Measurements from ENCODE around the gene CLEC20A.
A peak's percentile ranks its signal among the peaks of the same experiment; 100 is the strongest.

CLEC20A gene

GRCh38 chr1:178536844-178537371 lies 40.1 kb upstream of the CLEC20A start:
- no peaks in the 10 kb centered on the region for H3K9me3 ChIP-seq (ENCODE audit: control insufficient read depth, low read length)
- no peaks in the 10 kb centered on the region for H3K36me3 ChIP-seq (ENCODE audit: control insufficient read depth, insufficient read depth, low read length)
- no peaks in the 10 kb centered on the region for H3K27me3 ChIP-seq (ENCODE audit: control insufficient read depth, insufficient read depth, low read length)
- peak overlapping the region; percentile 51 for H3K9ac ChIP-seq (ENCODE audit: low read length)
- peaks cover 58% of the 10 kb centered on the region for H3K4me1 ChIP-seq (ENCODE audit: control insufficient read depth, insufficient read depth, low read length)
- H3K4me3 ChIP-seq (ENCODE audit: low read length) = no peak overlapping the region

- Histone ChIP-seq H3K4me3 (ENCODE audit: low read length) (no peak overlapping the region), H3K9ac (ENCODE audit: low read length) (no peak overlapping the region)
These were observed 39.6 kb upstream of the CLEC20A start for GRCh38 chr1:178536329-178536728.

GRCh38 chr1:178534137-178534868 lies 37.5 kb upstream of the CLEC20A start:
- Histone ChIP-seq H3K9me3 (ENCODE audit: control insufficient read depth, low read length) (no peaks in the 10 kb centered on the region), H3K27me3 (ENCODE audit: control insufficient read depth, insufficient read depth, low read length) (no peaks in the 10 kb centered on the region), H3K36me3 (ENCODE audit: control insufficient read depth, insufficient read depth, low read length) (no peaks in the 10 kb centered on the region), H3K9ac (ENCODE audit: low read length) (no peak overlapping the region), H3K4me1 (ENCODE audit: control insufficient read depth, insufficient read depth, low read length) (peaks cover 57% of the 10 kb centered on the region), H3K4me3 (ENCODE audit: low read length) (no peak overlapping the region)

More at GRCh38 chr1:178536329-178536728, 39.6 kb upstream of the CLEC20A start:
- H3K4me1 ChIP-seq (ENCODE audit: control insufficient read depth, insufficient read depth, low read length) = peaks cover 62% of the 10 kb centered on the region
- H3K36me3 ChIP-seq (ENCODE audit: control insufficient read depth, insufficient read depth, low read length) = no peaks in the 10 kb centered on the region
- no peaks in the 10 kb centered on the region for H3K9me3 ChIP-seq (ENCODE audit: control insufficient read depth, low read length)
- no peaks in the 10 kb centered on the region for H3K27me3 ChIP-seq (ENCODE audit: control insufficient read depth, insufficient read depth, low read length)

GRCh38 chr1:178533121-178533946 lies 36.6 kb upstream of the CLEC20A start:
- Histone ChIP-seq H3K4me1 (ENCODE audit: control insufficient read depth, insufficient read depth, low read length) (peaks cover 50% of the 10 kb centered on the region), H3K4me3 (ENCODE audit: low read length) (no peak overlapping the region), H3K27me3 (ENCODE audit: control insufficient read depth, insufficient read depth, low read length) (no peaks in the 10 kb centered on the region), H3K36me3 (ENCODE audit: control insufficient read depth, insufficient read depth, low read length) (no peaks in the 10 kb centered on the region), H3K9ac (ENCODE audit: low read length) (no peak overlapping the region), H3K9me3 (ENCODE audit: control insufficient read depth, low read length) (no peaks in the 10 kb centered on the region)

- H3K4me3 ChIP-seq (ENCODE audit: low read length) = no peak overlapping the region
- no peaks in the 10 kb centered on the region for H3K27me3 ChIP-seq (ENCODE audit: control insufficient read depth, insufficient read depth, low read length)
- H3K9ac ChIP-seq (ENCODE audit: low read length) = peak overlapping the region; percentile 42
- H3K4me1 ChIP-seq (ENCODE audit: control insufficient read depth, insufficient read depth, low read length) = peaks cover 40% of the 10 kb centered on the region
- no peaks in the 10 kb centered on the region for H3K9me3 ChIP-seq (ENCODE audit: control insufficient read depth, low read length)
- no peaks in the 10 kb centered on the region for H3K36me3 ChIP-seq (ENCODE audit: control insufficient read depth, insufficient read depth, low read length)
These were observed 35.6 kb upstream of the CLEC20A start for GRCh38 chr1:178532392-178532791.

DNA sequence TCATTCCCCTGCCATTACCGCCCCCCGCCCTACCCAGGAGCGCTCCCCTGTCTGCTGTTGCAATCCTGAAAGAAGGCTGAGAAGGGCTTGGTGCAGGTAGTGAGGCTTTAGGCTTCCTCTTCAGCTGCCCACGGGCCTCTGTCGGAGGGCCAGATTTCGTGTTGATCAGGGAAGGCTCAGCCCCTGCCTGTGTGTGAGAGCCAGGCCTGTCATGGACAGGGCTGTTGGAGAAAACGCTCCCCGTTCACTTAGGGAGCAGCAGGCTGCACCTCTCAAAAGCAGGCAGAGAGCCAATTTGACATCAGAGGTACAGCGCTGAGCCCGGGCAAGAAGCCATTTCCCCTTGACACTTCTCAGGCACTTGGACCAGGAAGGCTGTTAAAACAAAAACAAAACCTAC lies 35.1 kb upstream of the CLEC20A start:
- no peak overlapping the region for H3K4me3 ChIP-seq (ENCODE audit: low read length)
- peak overlapping the region; percentile 42 for H3K9ac ChIP-seq (ENCODE audit: low read length)

DNA sequence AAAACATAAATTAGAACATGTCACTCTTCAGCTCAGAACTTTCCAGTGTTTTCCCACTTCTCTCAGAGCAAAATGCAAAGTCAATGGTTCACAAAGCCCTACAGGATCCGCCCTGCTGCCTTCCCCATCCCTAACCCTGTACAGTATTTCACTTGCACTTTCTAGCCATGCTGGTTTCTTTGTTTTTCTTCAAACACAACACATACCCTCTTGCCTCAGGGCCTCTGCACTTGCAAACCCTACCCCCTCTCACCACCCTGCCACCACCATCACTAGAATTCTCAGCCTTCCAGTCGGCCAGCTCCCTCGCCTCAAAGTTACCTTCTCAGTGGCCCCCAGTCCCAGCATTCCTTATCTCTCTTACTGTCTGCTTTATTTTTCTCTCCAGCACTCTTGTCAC lies 33.7 kb upstream of the CLEC20A start:
- Histone ChIP-seq H3K9me3 (ENCODE audit: control insufficient read depth, low read length) (no peaks in the 10 kb centered on the region), H3K27me3 (ENCODE audit: control insufficient read depth, insufficient read depth, low read length) (no peaks in the 10 kb centered on the region), H3K4me3 (ENCODE audit: low read length) (no peak overlapping the region), H3K4me1 (ENCODE audit: control insufficient read depth, insufficient read depth, low read length) (peaks cover 26% of the 10 kb centered on the region), H3K36me3 (ENCODE audit: control insufficient read depth, insufficient read depth, low read length) (no peaks in the 10 kb centered on the region), H3K9ac (ENCODE audit: low read length) (no peak overlapping the region)

More for the DNA sequence above, 35.1 kb upstream of the CLEC20A start:
- no peaks in the 10 kb centered on the region for H3K27me3 ChIP-seq (ENCODE audit: control insufficient read depth, insufficient read depth, low read length)
- H3K9me3 ChIP-seq (ENCODE audit: control insufficient read depth, low read length) = no peaks in the 10 kb centered on the region
- H3K4me1 ChIP-seq (ENCODE audit: control insufficient read depth, insufficient read depth, low read length) = peaks cover 35% of the 10 kb centered on the region
- no peaks in the 10 kb centered on the region for H3K36me3 ChIP-seq (ENCODE audit: control insufficient read depth, insufficient read depth, low read length)

DNA sequence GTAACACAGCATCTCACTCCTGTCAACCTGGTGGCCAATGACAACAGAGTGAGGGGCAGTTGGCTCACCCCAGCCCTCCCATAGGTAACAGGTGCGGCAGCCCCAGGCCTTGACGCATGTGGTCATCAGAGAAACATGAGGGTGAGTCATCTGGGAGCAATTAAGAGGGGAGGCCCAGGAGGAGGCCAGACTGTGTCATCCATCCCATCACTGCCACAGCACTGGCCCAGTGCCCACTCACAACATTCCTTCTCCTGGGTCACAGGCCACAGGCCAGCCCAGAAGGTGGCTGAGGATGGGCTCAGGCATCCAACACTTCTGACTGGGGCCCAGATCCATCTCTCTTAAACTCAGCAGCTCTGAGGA lies 33.3 kb upstream of the CLEC20A start:
- H3K4me1 ChIP-seq (ENCODE audit: control insufficient read depth, insufficient read depth, low read length) = peaks cover 26% of the 10 kb centered on the region
- no peaks in the 10 kb centered on the region for H3K9me3 ChIP-seq (ENCODE audit: control insufficient read depth, low read length)
- no peaks in the 10 kb centered on the region for H3K27me3 ChIP-seq (ENCODE audit: control insufficient read depth, insufficient read depth, low read length)
- no peaks in the 10 kb centered on the region for H3K36me3 ChIP-seq (ENCODE audit: control insufficient read depth, insufficient read depth, low read length)
- H3K9ac ChIP-seq (ENCODE audit: low read length) = no peak overlapping the region
- H3K4me3 ChIP-seq (ENCODE audit: low read length) = no peak overlapping the region

GRCh38 chr1:178529364-178530036 lies 32.7 kb upstream of the CLEC20A start:
- Histone ChIP-seq H3K9me3 (ENCODE audit: control insufficient read depth, low read length) (no peaks in the 10 kb centered on the region), H3K4me1 (ENCODE audit: control insufficient read depth, insufficient read depth, low read length) (peaks cover 26% of the 10 kb centered on the region), H3K27me3 (ENCODE audit: control insufficient read depth, insufficient read depth, low read length) (no peaks in the 10 kb centered on the region), H3K4me3 (ENCODE audit: low read length) (no peak overlapping the region), H3K36me3 (ENCODE audit: control insufficient read depth, insufficient read depth, low read length) (no peaks in the 10 kb centered on the region), H3K9ac (ENCODE audit: low read length) (no peak overlapping the region)

DNA sequence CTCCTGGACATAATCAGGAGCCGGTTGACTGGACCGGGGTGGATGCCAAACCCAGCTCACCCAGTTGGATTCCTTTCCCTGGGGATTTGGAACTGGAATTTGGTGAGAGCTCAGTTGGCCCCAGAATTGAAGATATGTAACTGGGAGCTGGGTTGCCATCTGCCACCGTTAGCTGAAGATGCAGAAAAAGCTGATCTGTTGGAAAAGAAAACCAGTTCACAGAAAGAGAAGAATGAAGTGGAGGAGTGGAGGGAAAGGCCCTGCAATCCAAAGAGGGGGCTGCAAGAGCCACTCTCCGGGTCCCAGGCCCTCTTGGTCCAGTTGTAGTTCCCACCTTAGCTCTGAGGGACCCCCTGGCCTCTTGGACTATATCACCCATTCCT lies 32.2 kb upstream of the CLEC20A start:
- Histone ChIP-seq H3K4me3 (ENCODE audit: low read length) (no peak overlapping the region), H3K9ac (ENCODE audit: low read length) (no peak overlapping the region), H3K9me3 (ENCODE audit: control insufficient read depth, low read length) (no peaks in the 10 kb centered on the region), H3K36me3 (ENCODE audit: control insufficient read depth, insufficient read depth, low read length) (no peaks in the 10 kb centered on the region), H3K4me1 (ENCODE audit: control insufficient read depth, insufficient read depth, low read length) (peaks cover 24% of the 10 kb centered on the region), H3K27me3 (ENCODE audit: control insufficient read depth, insufficient read depth, low read length) (no peaks in the 10 kb centered on the region)

DNA sequence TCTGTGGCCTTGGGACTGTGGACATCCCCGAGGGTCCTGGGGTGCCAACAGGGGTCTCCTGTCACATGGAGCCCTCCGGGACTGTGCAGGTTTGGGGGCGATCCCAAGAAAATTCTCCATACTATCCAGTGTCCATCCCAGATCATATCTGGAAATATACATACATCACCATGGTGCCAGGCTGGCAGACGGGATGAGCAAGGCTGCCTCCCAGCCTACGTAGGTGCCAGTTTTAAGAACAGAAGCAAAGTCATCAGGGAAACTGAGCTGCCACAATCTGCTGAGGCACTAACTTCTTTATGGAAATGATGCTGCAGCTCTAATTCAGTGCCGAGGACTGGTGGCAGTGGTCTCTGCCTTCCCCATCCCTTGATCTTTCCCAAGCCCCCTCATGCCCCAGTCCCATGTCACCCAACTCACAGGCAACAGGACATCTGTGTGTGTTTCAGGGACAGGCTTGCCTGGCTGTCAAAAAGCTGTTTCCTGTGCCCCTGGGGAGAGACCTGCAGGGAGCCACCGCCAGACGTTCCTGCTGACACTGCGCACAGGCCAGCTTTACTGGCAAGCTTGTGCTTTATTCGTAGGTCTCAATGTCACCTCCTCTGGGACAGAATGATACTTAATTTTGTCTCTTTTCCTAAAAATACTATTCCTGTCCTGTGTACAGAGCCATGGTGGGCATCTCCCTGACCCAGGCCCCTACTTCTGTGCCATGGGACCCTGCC lies 31.6 kb upstream of the CLEC20A start:
- H3K9me3 ChIP-seq (ENCODE audit: control insufficient read depth, low read length) = no peaks in the 10 kb centered on the region
- H3K36me3 ChIP-seq (ENCODE audit: control insufficient read depth, insufficient read depth, low read length) = no peaks in the 10 kb centered on the region
- peaks cover 21% of the 10 kb centered on the region for H3K4me1 ChIP-seq (ENCODE audit: control insufficient read depth, insufficient read depth, low read length)
- H3K9ac ChIP-seq (ENCODE audit: low read length) = no peak overlapping the region
- H3K4me3 ChIP-seq (ENCODE audit: low read length) = no peak overlapping the region
- H3K27me3 ChIP-seq (ENCODE audit: control insufficient read depth, insufficient read depth, low read length) = no peaks in the 10 kb centered on the region
